Stomach (tissue), 4 donors: ENCODE results near the gene XIRP1.

Experiments
- CTCF ChIP-seq, 7 experiments: fragments of 450-650 bp in 4 of 7; fragments of 200-600 bp in 3 of 7; sonication (generic) in 3 of 7; IDR thresholded peaks; one replicate each; pipeline ENCODE4 v1.5.1; 2016 to 2019; ENCODE audit warnings: antibody characterized with exemption in 7 of 7, control low read depth in 2 of 7, mild to moderate bottlenecking in 1 of 7
- POLR2A ChIP-seq, 4 donors: fragments of 450-650 bp; IDR thresholded peaks; one replicate each; pipeline ENCODE4 v1.6.1; 2016; ENCODE audit warnings: antibody characterized with exemption in 4 of 4, control low read depth in 2 of 4, mild to moderate bottlenecking in 1 of 4, moderate library complexity in 1 of 4
- POLR2AphosphoS5 ChIP-seq, 3 donors: sonication (generic); formaldehyde crosslinking; IDR thresholded peaks; one replicate each; pipeline ENCODE4 v1.6.1; 2016; ENCODE audit warnings: antibody characterized with exemption in 3 of 3

- TF ChIP-seq CTCF (IDR thresholded peaks at IDR 0.05) (no peak), POLR2AphosphoS5 (IDR thresholded peaks at IDR 0.05) (no peak), POLR2A (IDR thresholded peaks at IDR 0.05) (no peak)
Measured at GRCh38 chr3:39186692-39187151, 5.7 kb downstream of the XIRP1 start.
